ENCODE data around the gene OR52E2.

OR52E2 gene

DNA sequence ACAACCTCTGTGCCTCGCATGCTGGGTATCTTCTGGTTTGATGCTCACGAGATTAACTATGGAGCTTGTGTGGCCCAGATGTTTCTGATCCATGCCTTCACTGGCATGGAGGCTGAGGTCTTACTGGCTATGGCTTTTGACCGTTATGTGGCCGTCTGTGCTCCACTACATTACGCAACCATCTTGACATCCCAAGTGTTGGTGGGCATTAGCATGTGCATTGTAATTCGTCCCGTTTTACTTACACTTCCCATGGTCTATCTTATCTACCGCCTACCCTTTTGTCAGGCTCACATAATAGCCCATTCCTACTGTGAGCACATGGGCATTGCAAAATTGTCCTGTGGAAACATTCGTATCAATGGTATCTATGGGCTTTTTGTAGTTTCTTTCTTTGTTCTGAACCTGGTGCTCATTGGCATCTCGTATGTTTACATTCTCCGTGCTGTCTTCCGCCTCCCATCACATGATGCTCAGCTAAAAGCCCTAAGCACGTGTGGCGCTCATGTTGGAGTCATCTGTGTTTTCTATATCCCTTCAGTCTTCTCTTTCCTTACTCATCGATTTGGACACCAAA is 12.6 kb downstream of the OR52E2 start:
- in situ Hi-C loops (cut with HindIII; ENCODE audit: low pct_unique_long_range_greater_than_20kb, low sequenced_read_pairs), result no loop called here
- TF ChIP-seq JUND (IDR thresholded peaks at IDR 0.05; ENCODE audit: low read depth), result no peak
- no peak for DNase-seq (ENCODE audit: low read depth in 1 of 2, low spot score in 1 of 2)

DNA sequence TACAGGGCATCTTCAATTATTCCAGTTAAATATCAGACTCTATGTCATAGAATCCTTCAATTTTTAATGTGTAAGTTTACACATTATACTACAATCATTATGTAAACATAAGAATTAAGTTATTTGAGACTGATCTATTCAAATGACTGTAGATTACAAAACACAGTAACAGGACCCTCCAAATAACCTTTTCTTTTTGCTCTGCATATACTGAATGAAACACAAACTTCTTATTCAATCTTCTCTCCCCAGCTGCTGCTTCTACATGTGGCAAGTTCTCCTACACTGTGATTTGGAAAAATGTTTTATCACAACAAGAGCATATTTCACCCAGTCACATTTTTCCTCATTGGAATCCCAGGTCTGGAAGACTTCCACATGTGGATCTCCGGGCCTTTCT is 13.2 kb downstream of the OR52E2 start, which contains the start of gene OR52J3:
TSS of gene OR52J3 (plus strand) at position 301 of the 400 bp plus-strand sequence. CDS start at position 301, 0 bp downstream.
- no peak for DNase-seq (ENCODE audit: low read depth in 1 of 2, low spot score in 1 of 2)
- TF ChIP-seq JUND (IDR thresholded peaks at IDR 0.05; ENCODE audit: low read depth), result no peak
- in situ Hi-C loops (cut with HindIII; ENCODE audit: low pct_unique_long_range_greater_than_20kb, low sequenced_read_pairs), result no loop called here

DNA sequence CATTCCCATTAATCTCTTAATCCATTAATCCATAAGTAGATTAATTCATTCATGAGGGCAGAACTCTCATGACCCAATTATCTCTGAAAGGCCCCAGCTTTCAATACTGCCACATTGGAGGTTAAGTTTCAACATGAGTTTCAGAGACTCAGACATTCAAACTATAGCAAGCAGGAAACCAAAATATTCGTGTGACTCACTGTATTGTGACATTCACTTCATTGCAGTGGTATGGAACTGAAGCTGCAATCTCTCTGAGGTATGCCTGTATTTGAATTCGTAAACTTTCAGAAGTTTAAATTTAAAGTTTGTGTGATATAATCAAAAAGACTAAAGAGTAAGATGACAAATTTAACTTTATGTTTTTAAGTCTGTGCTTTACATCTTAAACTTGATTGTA is 16.0 kb downstream of the OR52E2 start:
- in situ Hi-C loops (cut with HindIII; ENCODE audit: low pct_unique_long_range_greater_than_20kb, low sequenced_read_pairs), result no loop called here
- no peak for DNase-seq (ENCODE audit: low read depth in 1 of 2, low spot score in 1 of 2)

DNA sequence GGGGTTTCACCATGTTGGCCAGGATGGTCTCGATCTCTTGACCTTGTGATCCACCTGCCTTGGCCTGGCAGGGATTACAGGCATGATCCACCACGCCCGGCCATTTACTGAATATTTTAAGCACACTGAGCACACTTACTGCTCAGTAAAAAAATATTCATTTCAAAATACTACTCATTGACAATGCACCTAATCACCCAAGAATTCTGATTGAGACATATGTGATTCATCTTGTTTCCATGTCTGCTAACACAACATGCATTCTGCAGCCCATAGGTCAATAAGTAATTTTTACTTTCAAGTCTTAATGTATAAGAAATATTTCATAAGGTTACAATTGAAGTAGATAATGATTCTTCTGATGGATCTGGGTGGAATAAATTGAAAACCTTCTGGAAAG is 17.3 kb downstream of the OR52E2 start:
- in situ Hi-C loops (cut with HindIII; ENCODE audit: low pct_unique_long_range_greater_than_20kb, low sequenced_read_pairs), result no loop called here
- no peak for TF ChIP-seq JUND (IDR thresholded peaks at IDR 0.05; ENCODE audit: low read depth)
- DNase-seq (ENCODE audit: low read depth in 1 of 2, low spot score in 1 of 2), result no peak

More for the DNA sequence above, 16.0 kb downstream of the OR52E2 start:
- TF ChIP-seq JUND (IDR thresholded peaks at IDR 0.05; ENCODE audit: low read depth), result no peak

DNA sequence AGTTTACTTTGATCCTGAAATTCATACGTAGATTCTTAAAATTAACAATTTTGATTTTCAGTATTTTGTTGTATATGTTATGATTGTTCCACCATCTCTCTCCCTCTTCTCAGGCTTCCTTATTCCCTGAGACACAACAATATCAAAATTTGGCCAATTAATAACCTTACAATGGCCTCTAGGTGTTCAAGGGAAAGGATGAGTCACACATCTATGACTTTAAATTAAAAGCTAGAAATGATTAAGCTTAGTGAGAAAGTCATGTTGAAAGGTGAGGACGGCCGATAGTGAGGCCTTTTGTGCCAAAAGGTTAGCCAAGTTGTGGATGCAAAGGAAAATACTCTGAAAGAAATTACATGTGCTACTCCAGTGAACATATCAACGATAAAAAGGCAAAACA is 18.6 kb downstream of the OR52E2 start:
- DNase-seq (ENCODE audit: low read depth in 1 of 2, low spot score in 1 of 2), result no peak
- TF ChIP-seq JUND (IDR thresholded peaks at IDR 0.05; ENCODE audit: low read depth), result no peak
- in situ Hi-C loops (cut with HindIII; ENCODE audit: low pct_unique_long_range_greater_than_20kb, low sequenced_read_pairs), result no loop called here

DNA sequence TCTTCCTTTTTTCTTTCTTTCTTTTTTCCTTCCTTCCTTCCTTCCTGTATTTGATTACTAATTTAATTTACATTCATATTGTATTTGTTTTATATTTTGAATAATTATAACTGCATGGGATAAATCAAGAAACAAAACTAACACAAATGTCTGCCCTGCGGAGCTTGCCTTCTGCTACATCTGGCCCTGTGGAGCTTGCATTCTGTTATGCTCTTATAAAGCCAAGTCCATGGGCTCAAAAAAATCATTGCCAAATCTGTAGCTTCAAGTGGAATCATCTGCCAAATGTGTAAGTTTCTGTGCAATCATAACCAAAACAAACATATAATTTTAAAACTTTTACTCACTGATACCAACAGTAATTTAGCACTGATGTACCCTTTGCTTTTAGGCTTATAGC is 21.1 kb downstream of the OR52E2 start:
- in situ Hi-C loops (cut with HindIII; ENCODE audit: low pct_unique_long_range_greater_than_20kb, low sequenced_read_pairs), result no loop called here
- TF ChIP-seq JUND (IDR thresholded peaks at IDR 0.05; ENCODE audit: low read depth), result no peak
- DNase-seq (ENCODE audit: low read depth in 1 of 2, low spot score in 1 of 2), result no peak

DNA sequence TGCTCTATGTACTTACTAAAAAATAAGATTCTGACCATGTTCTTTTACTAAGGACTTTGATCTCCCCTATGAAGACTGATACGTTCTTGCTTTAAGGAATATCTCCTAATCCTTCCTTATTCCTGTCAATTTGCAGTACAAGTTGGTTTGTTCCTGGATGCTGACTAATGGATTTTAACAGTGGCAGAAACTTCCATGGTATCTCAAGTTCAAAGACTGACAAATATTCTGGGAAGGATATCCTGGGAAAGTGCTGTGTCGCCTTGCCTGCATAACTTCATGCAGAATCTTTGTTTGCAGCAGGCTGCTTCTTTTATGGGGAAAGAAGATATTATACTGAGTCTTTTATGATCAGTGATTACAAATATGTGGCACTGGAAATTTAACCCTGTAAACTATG is 21.5 kb downstream of the OR52E2 start:
- in situ Hi-C loops (cut with HindIII; ENCODE audit: low pct_unique_long_range_greater_than_20kb, low sequenced_read_pairs), result no loop called here
- TF ChIP-seq JUND (IDR thresholded peaks at IDR 0.05; ENCODE audit: low read depth), result no peak
- DNase-seq (ENCODE audit: low read depth in 1 of 2, low spot score in 1 of 2), result no peak

DNA sequence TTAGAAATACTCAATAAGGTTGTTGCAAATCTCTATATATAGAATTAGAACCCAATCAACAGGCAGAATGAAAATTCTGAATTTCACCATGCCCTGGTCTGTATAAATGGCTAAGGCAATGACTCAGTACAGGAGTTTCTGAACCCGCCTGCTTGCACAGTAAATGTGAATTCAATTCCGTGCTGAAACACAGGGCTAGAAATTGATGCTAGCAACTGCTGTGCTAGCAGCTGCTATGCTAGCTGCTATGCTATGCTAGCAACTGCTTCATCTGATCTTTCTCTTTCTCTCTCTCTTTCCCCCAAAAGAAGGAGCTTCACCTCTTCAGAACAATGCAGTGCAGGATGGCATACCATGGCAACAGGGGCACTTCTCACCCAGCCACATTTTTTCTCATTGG is 22.8 kb downstream of the OR52E2 start:
- no peak for TF ChIP-seq JUND (IDR thresholded peaks at IDR 0.05; ENCODE audit: low read depth)
- in situ Hi-C loops (cut with HindIII; ENCODE audit: low pct_unique_long_range_greater_than_20kb, low sequenced_read_pairs), result no loop called here
- no peak for DNase-seq (ENCODE audit: low read depth in 1 of 2, low spot score in 1 of 2)

DNA sequence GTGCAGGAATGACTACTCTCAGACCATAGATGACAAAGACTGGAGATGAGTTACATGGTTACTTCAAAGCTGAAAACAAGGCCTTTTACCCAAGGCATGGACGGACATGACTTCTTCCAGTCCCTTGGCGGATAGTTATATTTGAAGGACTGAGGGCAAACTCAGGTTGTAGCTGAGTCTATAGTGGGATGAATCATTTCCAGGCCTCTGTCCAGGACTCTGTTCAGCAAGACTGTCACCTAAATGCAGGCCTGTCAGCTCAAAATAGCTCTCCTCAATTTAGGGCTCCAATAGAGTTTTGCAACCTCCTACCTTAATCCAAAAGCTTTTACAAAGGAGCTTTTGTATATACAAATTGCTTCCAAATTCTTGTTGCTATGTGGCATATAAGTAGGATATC is 37.4 kb downstream of the OR52E2 start:
- in situ Hi-C loops (cut with HindIII; ENCODE audit: low pct_unique_long_range_greater_than_20kb, low sequenced_read_pairs), result no loop called here
- no peak for TF ChIP-seq JUND (IDR thresholded peaks at IDR 0.05; ENCODE audit: low read depth)
- no peak for DNase-seq (ENCODE audit: low read depth in 1 of 2, low spot score in 1 of 2)

DNA sequence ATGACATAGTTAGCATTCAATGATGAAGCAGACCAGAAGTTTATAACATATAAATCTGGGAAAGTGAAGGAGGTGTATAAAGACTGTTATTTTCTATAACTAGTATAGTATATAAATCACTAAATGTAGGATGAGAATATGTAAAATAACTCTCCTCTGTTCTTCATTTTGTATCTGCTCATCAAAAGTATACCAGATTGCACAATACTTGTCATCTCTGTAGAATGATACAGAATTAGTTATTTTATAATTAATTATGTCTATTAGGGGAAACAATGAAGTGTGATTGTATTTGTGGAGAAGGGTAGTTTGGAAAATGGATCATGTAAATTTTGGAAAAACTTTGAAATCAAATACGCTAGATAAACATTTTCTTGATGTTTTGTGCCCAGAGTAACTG is 46.4 kb downstream of the OR52E2 start:
- no peak for TF ChIP-seq JUND (IDR thresholded peaks at IDR 0.05; ENCODE audit: low read depth)
- DNase-seq (ENCODE audit: low read depth in 1 of 2, low spot score in 1 of 2), result no peak
- in situ Hi-C loops (cut with HindIII; ENCODE audit: low pct_unique_long_range_greater_than_20kb, low sequenced_read_pairs), result no loop called here

DNA sequence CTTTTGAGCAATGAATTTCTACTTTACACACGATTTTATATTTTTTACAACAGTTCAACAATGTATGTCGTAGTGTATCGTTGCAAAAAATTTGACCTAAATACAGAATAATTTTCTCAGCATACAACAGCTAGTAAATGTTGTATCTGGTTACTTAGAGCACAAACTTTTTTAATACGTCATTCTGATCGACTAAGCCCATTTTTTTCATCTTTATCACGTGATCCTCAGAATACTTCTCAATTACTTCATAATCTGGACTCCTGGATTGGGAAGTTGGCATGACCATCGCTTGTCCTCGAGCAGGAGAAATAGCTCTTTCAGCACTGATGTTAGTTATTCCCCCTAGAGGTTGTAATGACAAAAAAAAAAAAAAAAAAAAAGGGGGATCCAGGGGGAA is 48.2 kb downstream of the OR52E2 start:
- no peak for TF ChIP-seq JUND (IDR thresholded peaks at IDR 0.05; ENCODE audit: low read depth)
- in situ Hi-C loops (cut with HindIII; ENCODE audit: low pct_unique_long_range_greater_than_20kb, low sequenced_read_pairs), result no loop called here
- no peak for DNase-seq (ENCODE audit: low read depth in 1 of 2, low spot score in 1 of 2)
